Measurements from ENCODE around the gene SLC4A7.

DNA sequence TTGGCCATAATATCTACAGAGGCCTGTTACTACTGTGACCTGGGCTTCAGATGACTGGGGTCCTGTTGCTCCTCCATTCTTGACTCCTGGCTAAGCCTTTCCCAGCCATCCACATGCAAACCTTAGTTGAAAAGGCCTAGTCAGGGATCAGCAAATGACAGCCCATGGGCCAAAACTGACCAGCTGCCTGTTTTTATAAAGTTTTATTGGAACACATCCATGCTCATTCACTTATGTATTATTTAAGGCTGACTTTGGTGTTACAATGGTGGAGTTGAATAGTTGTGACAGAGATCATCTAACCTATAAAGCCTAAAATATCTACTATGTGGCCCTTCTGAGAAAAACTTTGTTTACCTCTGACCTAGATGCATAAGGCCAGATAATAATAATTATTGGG, 16.8 kb upstream of the SLC4A7 start:
- TF ChIP-seq, protein P1, sequence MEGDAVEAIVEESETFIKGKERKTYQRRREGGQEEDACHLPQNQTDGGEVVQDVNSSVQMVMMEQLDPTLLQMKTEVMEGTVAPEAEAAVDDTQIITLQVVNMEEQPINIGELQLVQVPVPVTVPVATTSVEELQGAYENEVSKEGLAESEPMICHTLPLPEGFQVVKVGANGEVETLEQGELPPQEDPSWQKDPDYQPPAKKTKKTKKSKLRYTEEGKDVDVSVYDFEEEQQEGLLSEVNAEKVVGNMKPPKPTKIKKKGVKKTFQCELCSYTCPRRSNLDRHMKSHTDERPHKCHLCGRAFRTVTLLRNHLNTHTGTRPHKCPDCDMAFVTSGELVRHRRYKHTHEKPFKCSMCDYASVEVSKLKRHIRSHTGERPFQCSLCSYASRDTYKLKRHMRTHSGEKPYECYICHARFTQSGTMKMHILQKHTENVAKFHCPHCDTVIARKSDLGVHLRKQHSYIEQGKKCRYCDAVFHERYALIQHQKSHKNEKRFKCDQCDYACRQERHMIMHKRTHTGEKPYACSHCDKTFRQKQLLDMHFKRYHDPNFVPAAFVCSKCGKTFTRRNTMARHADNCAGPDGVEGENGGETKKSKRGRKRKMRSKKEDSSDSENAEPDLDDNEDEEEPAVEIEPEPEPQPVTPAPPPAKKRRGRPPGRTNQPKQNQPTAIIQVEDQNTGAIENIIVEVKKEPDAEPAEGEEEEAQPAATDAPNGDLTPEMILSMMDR (conservative IDR thresholded peaks at IDR 0.05): no peak
- no peak for TF ChIP-seq EZH2 (IDR thresholded peaks at IDR 0.05; ENCODE audit: low read depth)

All from PC-9 (cell line).